Effector memory CD8-positive, alpha-beta T cell (primary cell): ENCODE measurements around the gene PABPN1.

ENCODE experiments used
- ATAC-seq: fragments of 150-1000 bp; cut with Tn5 transposase; replicated peaks from 2 replicates; pipeline ENCODE4 v1.10.0; 2021; ENCODE audit warnings: mild to moderate bottlenecking, moderate library complexity
- DNase-seq, 3 experiments: peaks; one replicate each; pipeline ENCODE4 v3.0.0; 2021
- H3K27ac Mint-ChIP-seq, 2 donors: one replicate each; pipeline ENCODE4 v1.8.0; 2022; ENCODE audit warnings: mild to moderate bottlenecking in 2 of 2, mixed read lengths in 2 of 2, moderate library complexity in 2 of 2
- H3K27me3 Mint-ChIP-seq, 2 donors: one replicate each; pipeline ENCODE4 v1.8.0; 2022; ENCODE audit warnings: mixed read lengths in 2 of 2
- H3K36me3 Mint-ChIP-seq: one replicate; pipeline ENCODE4 v1.8.0; 2022; ENCODE audit warnings: mild to moderate bottlenecking, moderate library complexity, mixed read lengths; ENCODE audit not compliant: insufficient read depth
- H3K4me1 Mint-ChIP-seq, 2 donors: one replicate each; pipeline ENCODE4 v1.8.0; 2022; ENCODE audit warnings: low read depth in 2 of 2, mixed read lengths in 2 of 2
- H3K4me3 Mint-ChIP-seq, 2 donors: one replicate each; pipeline ENCODE4 v1.8.0; 2022; ENCODE audit warnings: mild to moderate bottlenecking in 2 of 2, mixed read lengths in 2 of 2, moderate library complexity in 2 of 2
- H3K9me3 Mint-ChIP-seq, 2 donors: one replicate each; pipeline ENCODE4 v1.8.0; 2022; ENCODE audit warnings: mixed read lengths in 2 of 2

The PABPN1 gene

GRCh38 chr14:23362200-23362599 is 40.9 kb downstream of the PABPN1 start:
- H3K4me1 Mint-ChIP-seq = no peaks in the 10 kb centered on the region
- H3K27me3 Mint-ChIP-seq = peaks cover 22 to 48% of the 10 kb centered on the region in 2 donors
- ATAC-seq (no peak), DNase-seq (no peak)
- H3K36me3 Mint-ChIP-seq = peaks cover 4% of the 10 kb centered on the region
- H3K9me3 Mint-ChIP-seq = no peaks in the 10 kb centered on the region
- H3K27ac Mint-ChIP-seq = no peak overlapping the region
- H3K4me3 Mint-ChIP-seq = no peak overlapping the region

- Mint-ChIP-seq H3K4me3 (no peak overlapping the region), H3K27ac (no peak overlapping the region), H3K4me1 (no peaks in the 10 kb centered on the region), H3K36me3 (peaks cover 4% of the 10 kb centered on the region), H3K9me3 (no peaks in the 10 kb centered on the region), H3K27me3 (peaks cover 22 to 56% of the 10 kb centered on the region in 2 donors)
- DNase-seq (no peak), ATAC-seq (no peak)
These were observed 43.1 kb downstream of the PABPN1 start for GRCh38 chr14:23364164-23365035.

GRCh38 chr14:23365036-23365731 is 43.9 kb downstream of the PABPN1 start, which contains the start of gene EFS:
Gene EFS (minus strand): TSS chr14:23365172. CDS start chr14:23365025, 147 bp downstream.
- ATAC-seq (no peak), DNase-seq (no peak)
- Mint-ChIP-seq H3K36me3 (peaks cover 4% of the 10 kb centered on the region), H3K4me3 (no peak within 1 kb of the TSS), H3K27me3 (peaks cover 22 to 48% of the 10 kb centered on the region in 2 donors), H3K27ac (no peak within 1 kb of the TSS), H3K9me3 (no peaks in the 10 kb centered on the region), H3K4me1 (no peaks in the 10 kb centered on the region)

- no peak overlapping the region for H3K27ac Mint-ChIP-seq
- no peak for DNase-seq
- no peak overlapping the region for H3K4me3 Mint-ChIP-seq
- ATAC-seq = no peak
- peaks cover 4% of the 10 kb centered on the region for H3K36me3 Mint-ChIP-seq
- H3K9me3 Mint-ChIP-seq = no peaks in the 10 kb centered on the region
- peaks cover 22 to 49% of the 10 kb centered on the region in 2 donors for H3K27me3 Mint-ChIP-seq
- H3K4me1 Mint-ChIP-seq = no peaks in the 10 kb centered on the region
These were observed 44.6 kb downstream of the PABPN1 start for GRCh38 chr14:23365732-23366425.

GRCh38 chr14:23366426-23366921 is 45.2 kb downstream of the PABPN1 start:
- DNase-seq (no peak), ATAC-seq (no peak)
- H3K4me1 Mint-ChIP-seq = no peaks in the 10 kb centered on the region
- peaks cover 4% of the 10 kb centered on the region for H3K36me3 Mint-ChIP-seq
- H3K4me3 Mint-ChIP-seq = no peak overlapping the region
- H3K27me3 Mint-ChIP-seq = peaks cover 22 to 55% of the 10 kb centered on the region in 2 donors
- no peaks in the 10 kb centered on the region for H3K9me3 Mint-ChIP-seq
- H3K27ac Mint-ChIP-seq = no peak overlapping the region

GRCh38 chr14:23370221-23370620 is 49.0 kb downstream of the PABPN1 start:
- peaks cover 14 to 41% of the 10 kb centered on the region in 2 donors for H3K27me3 Mint-ChIP-seq
- DNase-seq (no peak), ATAC-seq (no peak)
- H3K36me3 Mint-ChIP-seq = no peaks in the 10 kb centered on the region
- no peak overlapping the region for H3K4me3 Mint-ChIP-seq
- no peaks in the 10 kb centered on the region for H3K9me3 Mint-ChIP-seq
- no peak overlapping the region for H3K27ac Mint-ChIP-seq
- no peaks in the 10 kb centered on the region for H3K4me1 Mint-ChIP-seq

GRCh38 chr14:23371865-23372264 is 50.6 kb downstream of the PABPN1 start:
- Mint-ChIP-seq H3K4me3 (no peak overlapping the region), H3K4me1 (no peaks in the 10 kb centered on the region), H3K27ac (no peak overlapping the region), H3K36me3 (no peaks in the 10 kb centered on the region), H3K9me3 (no peaks in the 10 kb centered on the region), H3K27me3 (peaks cover 9 to 34% of the 10 kb centered on the region in 2 donors)
- no peak for ATAC-seq
- DNase-seq = no peak

GRCh38 chr14:23372509-23372908 is 51.3 kb downstream of the PABPN1 start, which contains the start of gene IL25:
Gene IL25 (plus strand): TSS chr14:23372809.
- H3K27me3 Mint-ChIP-seq = peaks cover 3 to 34% of the 10 kb centered on the region in 2 donors
- H3K36me3 Mint-ChIP-seq = no peaks in the 10 kb centered on the region
- H3K4me1 Mint-ChIP-seq = no peaks in the 10 kb centered on the region
- no peaks in the 10 kb centered on the region for H3K9me3 Mint-ChIP-seq
- no peak for ATAC-seq
- no peak within 1 kb of the TSS for H3K4me3 Mint-ChIP-seq
- no peak for DNase-seq
- no peak within 1 kb of the TSS for H3K27ac Mint-ChIP-seq

- no peak overlapping the region for H3K4me3 Mint-ChIP-seq
- H3K27me3 Mint-ChIP-seq = peaks cover 0 to 34% of the 10 kb centered on the region in 2 donors
- DNase-seq = no peak
- no peak for ATAC-seq
- no peaks in the 10 kb centered on the region for H3K36me3 Mint-ChIP-seq
- no peaks in the 10 kb centered on the region for H3K4me1 Mint-ChIP-seq
- no peak overlapping the region for H3K27ac Mint-ChIP-seq
- H3K9me3 Mint-ChIP-seq = no peaks in the 10 kb centered on the region
These were observed 51.8 kb downstream of the PABPN1 start for GRCh38 chr14:23373041-23373440.
